ENCODE measurements around the gene TAS1R3.

DNA sequence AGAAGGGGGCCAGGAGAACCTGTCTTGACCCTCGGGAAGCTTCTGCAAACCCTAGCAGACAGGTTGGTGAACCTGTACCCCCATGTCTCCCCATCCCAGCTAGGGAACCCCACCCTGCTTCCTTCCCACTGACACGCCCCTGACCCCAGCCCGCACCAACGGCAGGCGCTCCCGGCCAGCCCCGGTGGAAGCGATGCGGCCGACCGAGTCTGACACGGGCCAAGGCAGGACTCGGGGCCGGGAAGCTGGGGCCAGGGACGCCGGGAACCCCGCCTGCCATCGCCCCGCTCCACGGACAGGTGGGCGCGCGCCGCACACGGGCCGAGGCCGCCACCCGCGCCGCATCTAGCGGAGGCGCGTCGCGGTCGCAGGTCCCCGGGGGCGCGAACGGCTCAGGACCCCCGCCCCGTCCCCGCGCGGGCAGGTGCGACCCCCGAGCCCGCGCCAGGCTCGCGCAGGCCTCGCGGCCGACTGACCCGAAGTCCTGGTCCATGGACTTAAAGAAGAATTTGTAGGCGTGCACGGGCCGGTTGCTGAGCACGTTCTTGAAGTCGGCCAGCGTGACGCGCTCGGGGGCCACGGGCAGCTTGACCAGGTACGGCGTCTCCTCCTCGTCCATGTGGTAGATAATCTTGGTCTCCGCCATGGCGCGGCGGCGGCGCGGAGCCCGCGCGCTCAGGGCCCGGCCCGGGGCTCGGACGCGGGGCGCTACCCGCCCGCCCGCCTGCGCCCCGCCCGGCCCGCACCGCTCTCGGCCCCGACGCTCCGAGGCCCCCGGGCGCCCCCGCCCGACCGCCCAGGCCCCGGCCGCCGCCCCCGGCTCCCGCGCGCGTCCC, 17.6 kb downstream of the TAS1R3 start:
- TF ChIP-seq RAD21 (IDR thresholded peaks at IDR 0.05), result no peak
- no peak for TF ChIP-seq EGR1 (IDR thresholded peaks at IDR 0.05; ENCODE audit: low read depth in 2 of 2)
- TF ChIP-seq, protein P1, sequence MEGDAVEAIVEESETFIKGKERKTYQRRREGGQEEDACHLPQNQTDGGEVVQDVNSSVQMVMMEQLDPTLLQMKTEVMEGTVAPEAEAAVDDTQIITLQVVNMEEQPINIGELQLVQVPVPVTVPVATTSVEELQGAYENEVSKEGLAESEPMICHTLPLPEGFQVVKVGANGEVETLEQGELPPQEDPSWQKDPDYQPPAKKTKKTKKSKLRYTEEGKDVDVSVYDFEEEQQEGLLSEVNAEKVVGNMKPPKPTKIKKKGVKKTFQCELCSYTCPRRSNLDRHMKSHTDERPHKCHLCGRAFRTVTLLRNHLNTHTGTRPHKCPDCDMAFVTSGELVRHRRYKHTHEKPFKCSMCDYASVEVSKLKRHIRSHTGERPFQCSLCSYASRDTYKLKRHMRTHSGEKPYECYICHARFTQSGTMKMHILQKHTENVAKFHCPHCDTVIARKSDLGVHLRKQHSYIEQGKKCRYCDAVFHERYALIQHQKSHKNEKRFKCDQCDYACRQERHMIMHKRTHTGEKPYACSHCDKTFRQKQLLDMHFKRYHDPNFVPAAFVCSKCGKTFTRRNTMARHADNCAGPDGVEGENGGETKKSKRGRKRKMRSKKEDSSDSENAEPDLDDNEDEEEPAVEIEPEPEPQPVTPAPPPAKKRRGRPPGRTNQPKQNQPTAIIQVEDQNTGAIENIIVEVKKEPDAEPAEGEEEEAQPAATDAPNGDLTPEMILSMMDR (IDR thresholded peaks at IDR 0.05; ENCODE audit: low read depth, low read length, missing input control), result no peak
- TF ChIP-seq, protein P2, sequence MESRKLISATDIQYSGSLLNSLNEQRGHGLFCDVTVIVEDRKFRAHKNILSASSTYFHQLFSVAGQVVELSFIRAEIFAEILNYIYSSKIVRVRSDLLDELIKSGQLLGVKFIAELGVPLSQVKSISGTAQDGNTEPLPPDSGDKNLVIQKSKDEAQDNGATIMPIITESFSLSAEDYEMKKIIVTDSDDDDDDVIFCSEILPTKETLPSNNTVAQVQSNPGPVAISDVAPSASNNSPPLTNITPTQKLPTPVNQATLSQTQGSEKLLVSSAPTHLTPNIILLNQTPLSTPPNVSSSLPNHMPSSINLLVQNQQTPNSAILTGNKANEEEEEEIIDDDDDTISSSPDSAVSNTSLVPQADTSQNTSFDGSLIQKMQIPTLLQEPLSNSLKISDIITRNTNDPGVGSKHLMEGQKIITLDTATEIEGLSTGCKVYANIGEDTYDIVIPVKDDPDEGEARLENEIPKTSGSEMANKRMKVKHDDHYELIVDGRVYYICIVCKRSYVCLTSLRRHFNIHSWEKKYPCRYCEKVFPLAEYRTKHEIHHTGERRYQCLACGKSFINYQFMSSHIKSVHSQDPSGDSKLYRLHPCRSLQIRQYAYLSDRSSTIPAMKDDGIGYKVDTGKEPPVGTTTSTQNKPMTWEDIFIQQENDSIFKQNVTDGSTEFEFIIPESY (IDR thresholded peaks at IDR 0.05), result no peak
- TF ChIP-seq, protein P3, sequence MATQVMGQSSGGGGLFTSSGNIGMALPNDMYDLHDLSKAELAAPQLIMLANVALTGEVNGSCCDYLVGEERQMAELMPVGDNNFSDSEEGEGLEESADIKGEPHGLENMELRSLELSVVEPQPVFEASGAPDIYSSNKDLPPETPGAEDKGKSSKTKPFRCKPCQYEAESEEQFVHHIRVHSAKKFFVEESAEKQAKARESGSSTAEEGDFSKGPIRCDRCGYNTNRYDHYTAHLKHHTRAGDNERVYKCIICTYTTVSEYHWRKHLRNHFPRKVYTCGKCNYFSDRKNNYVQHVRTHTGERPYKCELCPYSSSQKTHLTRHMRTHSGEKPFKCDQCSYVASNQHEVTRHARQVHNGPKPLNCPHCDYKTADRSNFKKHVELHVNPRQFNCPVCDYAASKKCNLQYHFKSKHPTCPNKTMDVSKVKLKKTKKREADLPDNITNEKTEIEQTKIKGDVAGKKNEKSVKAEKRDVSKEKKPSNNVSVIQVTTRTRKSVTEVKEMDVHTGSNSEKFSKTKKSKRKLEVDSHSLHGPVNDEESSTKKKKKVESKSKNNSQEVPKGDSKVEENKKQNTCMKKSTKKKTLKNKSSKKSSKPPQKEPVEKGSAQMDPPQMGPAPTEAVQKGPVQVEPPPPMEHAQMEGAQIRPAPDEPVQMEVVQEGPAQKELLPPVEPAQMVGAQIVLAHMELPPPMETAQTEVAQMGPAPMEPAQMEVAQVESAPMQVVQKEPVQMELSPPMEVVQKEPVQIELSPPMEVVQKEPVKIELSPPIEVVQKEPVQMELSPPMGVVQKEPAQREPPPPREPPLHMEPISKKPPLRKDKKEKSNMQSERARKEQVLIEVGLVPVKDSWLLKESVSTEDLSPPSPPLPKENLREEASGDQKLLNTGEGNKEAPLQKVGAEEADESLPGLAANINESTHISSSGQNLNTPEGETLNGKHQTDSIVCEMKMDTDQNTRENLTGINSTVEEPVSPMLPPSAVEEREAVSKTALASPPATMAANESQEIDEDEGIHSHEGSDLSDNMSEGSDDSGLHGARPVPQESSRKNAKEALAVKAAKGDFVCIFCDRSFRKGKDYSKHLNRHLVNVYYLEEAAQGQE (IDR thresholded peaks at IDR 0.05), result no peak
- TF ChIP-seq, protein P4, sequence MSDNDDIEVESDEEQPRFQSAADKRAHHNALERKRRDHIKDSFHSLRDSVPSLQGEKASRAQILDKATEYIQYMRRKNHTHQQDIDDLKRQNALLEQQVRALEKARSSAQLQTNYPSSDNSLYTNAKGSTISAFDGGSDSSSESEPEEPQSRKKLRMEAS (IDR thresholded peaks at IDR 0.05), result no peak
- no peak for TF ChIP-seq TAF1 (conservative IDR thresholded peaks at IDR 0.05)
- TF ChIP-seq GABPA (IDR thresholded peaks at IDR 0.05 in 1 of 2, conservative IDR thresholded peaks at IDR 0.05 in 1 of 2), result no peak

Data from liver (tissue), 3 donors.